ENCODE results near the gene NFYC.

DNA sequence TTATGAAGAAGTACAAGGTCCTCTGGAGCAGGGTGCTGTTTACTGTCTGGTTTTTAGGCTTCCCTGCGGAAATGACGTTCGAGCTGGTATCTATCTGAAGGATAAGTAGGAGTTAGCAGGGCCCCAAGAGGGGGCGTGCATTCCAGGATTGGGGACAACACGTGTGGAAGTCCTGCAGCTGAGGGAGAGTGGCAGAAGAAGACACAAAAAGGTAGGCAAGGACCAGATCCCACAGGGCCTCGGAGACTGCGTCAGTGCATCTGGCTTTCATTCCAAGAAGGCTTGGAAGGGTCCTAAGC lies 31.9 kb upstream of the NFYC start:
- TF ChIP-seq MEF2A (IDR thresholded peaks at IDR 0.05; ENCODE audit: borderline replicate concordance, low read depth) (no peak), POLR2AphosphoS5 (IDR thresholded peaks at IDR 0.05; ENCODE audit: low read depth, low read length) (no peak)
- TF ChIP-seq, protein P1, sequence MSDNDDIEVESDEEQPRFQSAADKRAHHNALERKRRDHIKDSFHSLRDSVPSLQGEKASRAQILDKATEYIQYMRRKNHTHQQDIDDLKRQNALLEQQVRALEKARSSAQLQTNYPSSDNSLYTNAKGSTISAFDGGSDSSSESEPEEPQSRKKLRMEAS (IDR thresholded peaks at IDR 0.05; ENCODE audit: low read depth) = no peak

All from SK-N-SH (cell line).